Measurements from ENCODE around the gene FMO2. TPM values are rescaled to one million over a fixed set of nuclear protein-coding genes. Genes with fewer than 3 reads are reported as not detected.

The FMO2 gene
- total RNA-seq (2022; extraction: Qiagen RNA extraction; ENCODE audit: low read depth) = not detected in 5 replicates

GRCh38 chr1:171185091-171185490 is at the start of gene FMO2:
TSS of gene FMO2 (plus strand) at chr1:171185300. CDS start at chr1:171185714, 414 bp downstream.

GRCh38 chr1:171248302-171248701 is 63.2 kb downstream of the FMO2 start, which contains the start of gene FMO1:
TSS of gene FMO1 (plus strand) at chr1:171248494. CDS start at chr1:171258088, 9,594 bp downstream.

Other genes starting within 250 kb of the FMO2 start
- not detected in 5 replicates for gene MROH9, start 249.8 kb upstream of the FMO2 start, total RNA-seq (2022; extraction: Qiagen RNA extraction; ENCODE audit: low read depth)
- gene FMO3, start 94.4 kb upstream of the FMO2 start, total RNA-seq (2022; extraction: Qiagen RNA extraction; ENCODE audit: low read depth) = not detected in 5 replicates
- not detected in 5 replicates for gene FMO1, start 63.2 kb downstream of the FMO2 start, total RNA-seq (2022; extraction: Qiagen RNA extraction; ENCODE audit: low read depth)
- gene FMO4, start 128.9 kb downstream of the FMO2 start, total RNA-seq (2022; extraction: Qiagen RNA extraction; ENCODE audit: low read depth) = 0.33 to 1.1 TPM (median 0.54 TPM) in 5 replicates

Data from A549 treated with GW870086 at 1 μM for 4 hours (cell line).